ENCODE data around the gene RNF208.

DNA sequence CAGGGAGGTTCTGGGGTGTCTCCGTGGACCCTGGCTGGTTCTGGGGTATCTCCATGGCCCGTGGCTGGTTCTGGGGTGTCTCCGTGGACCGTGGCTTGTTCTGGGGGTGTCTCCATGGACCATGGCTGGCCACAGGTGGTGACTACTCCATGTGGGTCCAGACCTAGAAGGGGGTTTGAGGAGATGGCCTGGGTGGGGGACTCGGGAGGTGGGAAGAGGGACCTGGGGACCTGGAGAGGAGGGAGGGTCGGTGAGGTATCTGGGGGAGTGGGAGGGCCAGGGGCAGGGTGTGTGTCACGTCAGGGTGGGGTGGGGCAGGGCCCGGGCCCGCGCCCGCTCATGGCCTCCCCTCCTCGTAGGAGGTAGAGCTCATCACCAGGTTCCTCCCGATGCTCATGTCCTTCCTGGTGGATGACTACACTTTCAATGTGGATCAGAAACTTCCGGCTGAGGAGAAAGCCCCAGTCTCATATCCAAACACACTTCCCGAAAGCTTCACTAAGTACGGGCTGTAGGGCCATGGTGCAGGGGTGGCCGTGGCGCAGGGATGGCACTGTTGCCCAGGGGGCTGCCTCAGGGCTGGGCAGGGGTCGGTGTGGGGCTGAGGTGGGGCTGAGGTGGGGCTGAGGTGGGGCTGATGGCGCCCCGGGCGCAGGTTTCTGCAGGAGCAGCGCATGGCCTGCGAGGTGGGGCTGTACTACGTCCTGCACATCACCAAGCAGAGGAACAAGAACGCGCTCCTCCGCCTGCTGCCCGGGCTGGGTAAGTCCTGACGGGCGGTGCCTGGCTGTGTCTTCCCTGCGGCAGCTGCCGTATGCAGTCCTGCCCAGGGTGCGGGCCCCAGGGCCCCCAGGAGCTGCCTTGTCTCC, 44.8 kb upstream of the RNF208 start:
- TF ChIP-seq, protein P1, sequence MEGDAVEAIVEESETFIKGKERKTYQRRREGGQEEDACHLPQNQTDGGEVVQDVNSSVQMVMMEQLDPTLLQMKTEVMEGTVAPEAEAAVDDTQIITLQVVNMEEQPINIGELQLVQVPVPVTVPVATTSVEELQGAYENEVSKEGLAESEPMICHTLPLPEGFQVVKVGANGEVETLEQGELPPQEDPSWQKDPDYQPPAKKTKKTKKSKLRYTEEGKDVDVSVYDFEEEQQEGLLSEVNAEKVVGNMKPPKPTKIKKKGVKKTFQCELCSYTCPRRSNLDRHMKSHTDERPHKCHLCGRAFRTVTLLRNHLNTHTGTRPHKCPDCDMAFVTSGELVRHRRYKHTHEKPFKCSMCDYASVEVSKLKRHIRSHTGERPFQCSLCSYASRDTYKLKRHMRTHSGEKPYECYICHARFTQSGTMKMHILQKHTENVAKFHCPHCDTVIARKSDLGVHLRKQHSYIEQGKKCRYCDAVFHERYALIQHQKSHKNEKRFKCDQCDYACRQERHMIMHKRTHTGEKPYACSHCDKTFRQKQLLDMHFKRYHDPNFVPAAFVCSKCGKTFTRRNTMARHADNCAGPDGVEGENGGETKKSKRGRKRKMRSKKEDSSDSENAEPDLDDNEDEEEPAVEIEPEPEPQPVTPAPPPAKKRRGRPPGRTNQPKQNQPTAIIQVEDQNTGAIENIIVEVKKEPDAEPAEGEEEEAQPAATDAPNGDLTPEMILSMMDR (IDR thresholded peaks at IDR 0.05), result no peak
- no peak for TF ChIP-seq ZNF302 (CRISPR knock-in tag; IDR thresholded peaks at IDR 0.05)
- no peak for TF ChIP-seq POLR2A (IDR thresholded peaks at IDR 0.05; ENCODE audit: low read length)
- TF ChIP-seq KDM1A (IDR thresholded peaks at IDR 0.05; ENCODE audit: low read depth), result no peak
- no peak for TF ChIP-seq JUNB (IDR thresholded peaks at IDR 0.05)
- TF ChIP-seq, protein P2, sequence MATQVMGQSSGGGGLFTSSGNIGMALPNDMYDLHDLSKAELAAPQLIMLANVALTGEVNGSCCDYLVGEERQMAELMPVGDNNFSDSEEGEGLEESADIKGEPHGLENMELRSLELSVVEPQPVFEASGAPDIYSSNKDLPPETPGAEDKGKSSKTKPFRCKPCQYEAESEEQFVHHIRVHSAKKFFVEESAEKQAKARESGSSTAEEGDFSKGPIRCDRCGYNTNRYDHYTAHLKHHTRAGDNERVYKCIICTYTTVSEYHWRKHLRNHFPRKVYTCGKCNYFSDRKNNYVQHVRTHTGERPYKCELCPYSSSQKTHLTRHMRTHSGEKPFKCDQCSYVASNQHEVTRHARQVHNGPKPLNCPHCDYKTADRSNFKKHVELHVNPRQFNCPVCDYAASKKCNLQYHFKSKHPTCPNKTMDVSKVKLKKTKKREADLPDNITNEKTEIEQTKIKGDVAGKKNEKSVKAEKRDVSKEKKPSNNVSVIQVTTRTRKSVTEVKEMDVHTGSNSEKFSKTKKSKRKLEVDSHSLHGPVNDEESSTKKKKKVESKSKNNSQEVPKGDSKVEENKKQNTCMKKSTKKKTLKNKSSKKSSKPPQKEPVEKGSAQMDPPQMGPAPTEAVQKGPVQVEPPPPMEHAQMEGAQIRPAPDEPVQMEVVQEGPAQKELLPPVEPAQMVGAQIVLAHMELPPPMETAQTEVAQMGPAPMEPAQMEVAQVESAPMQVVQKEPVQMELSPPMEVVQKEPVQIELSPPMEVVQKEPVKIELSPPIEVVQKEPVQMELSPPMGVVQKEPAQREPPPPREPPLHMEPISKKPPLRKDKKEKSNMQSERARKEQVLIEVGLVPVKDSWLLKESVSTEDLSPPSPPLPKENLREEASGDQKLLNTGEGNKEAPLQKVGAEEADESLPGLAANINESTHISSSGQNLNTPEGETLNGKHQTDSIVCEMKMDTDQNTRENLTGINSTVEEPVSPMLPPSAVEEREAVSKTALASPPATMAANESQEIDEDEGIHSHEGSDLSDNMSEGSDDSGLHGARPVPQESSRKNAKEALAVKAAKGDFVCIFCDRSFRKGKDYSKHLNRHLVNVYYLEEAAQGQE (IDR thresholded peaks at IDR 0.05), result no peak
- no peak for TF ChIP-seq SREBF2 (IDR thresholded peaks at IDR 0.05)
- no peak for TF ChIP-seq MYC (IDR thresholded peaks at IDR 0.05; ENCODE audit: borderline replicate concordance, low read length)
- TF ChIP-seq JUN (IDR thresholded peaks at IDR 0.05), result no peak
- TF ChIP-seq SMC3 (IDR thresholded peaks at IDR 0.05), result no peak
- TF ChIP-seq PHF8 (IDR thresholded peaks at IDR 0.05; ENCODE audit: borderline replicate concordance, low read depth), result no peak
